ENCODE measurements around the gene CAND2.

DNA sequence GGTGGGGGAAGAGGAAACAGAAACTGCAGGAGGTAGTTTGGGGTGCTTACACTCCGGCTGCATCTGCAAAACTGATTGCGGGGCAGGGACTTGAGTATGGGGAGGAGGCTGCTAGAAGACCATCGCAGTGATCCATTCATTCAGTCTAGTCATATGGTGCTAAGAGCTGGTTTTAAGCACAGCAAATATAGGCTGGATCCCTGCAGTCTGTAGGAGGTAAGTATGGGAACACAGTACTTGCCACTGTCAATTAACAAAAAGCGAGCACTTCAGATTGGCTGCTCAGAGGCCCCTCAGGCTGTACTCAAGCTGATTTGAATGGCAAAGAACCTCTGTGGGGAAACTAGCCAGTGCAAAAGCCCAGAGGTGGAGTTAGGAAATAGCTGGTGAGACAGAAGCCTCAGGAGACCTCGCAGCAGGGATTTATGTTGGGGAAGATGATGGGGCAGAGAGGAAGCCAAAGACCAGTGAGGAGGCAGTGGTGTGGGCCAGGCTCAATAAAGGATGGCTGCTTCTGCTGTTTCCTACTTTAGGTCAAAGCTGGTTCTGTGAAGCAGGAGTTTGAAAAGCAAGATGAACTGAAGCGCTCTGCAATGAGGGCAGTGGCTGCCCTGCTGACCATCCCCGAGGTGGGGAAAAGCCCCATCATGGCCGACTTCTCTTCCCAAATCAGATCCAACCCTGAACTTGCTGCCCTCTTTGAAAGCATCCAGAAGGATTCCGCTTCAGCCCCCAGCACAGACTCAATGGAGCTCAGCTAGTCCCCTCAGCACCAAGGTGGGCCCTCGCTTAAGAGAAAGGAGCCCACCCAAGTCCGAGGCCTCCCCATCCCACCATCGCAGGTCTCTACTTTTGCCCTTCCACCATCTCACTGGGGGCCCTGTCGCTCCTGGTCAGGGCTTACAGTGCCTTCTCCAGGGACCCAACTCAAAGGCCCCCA is 37.0 kb downstream of the CAND2 start:
- TF ChIP-seq SIN3A (IDR thresholded peaks at IDR 0.05; ENCODE audit: borderline replicate concordance, low read depth, low read length) (no peak), POLR2AphosphoS5 (IDR thresholded peaks at IDR 0.05; ENCODE audit: low read depth, low read length) (no peak), FOSL2 (IDR thresholded peaks at IDR 0.05; ENCODE audit: borderline replicate concordance, low read depth) (no peak)
- TF ChIP-seq, protein P1, sequence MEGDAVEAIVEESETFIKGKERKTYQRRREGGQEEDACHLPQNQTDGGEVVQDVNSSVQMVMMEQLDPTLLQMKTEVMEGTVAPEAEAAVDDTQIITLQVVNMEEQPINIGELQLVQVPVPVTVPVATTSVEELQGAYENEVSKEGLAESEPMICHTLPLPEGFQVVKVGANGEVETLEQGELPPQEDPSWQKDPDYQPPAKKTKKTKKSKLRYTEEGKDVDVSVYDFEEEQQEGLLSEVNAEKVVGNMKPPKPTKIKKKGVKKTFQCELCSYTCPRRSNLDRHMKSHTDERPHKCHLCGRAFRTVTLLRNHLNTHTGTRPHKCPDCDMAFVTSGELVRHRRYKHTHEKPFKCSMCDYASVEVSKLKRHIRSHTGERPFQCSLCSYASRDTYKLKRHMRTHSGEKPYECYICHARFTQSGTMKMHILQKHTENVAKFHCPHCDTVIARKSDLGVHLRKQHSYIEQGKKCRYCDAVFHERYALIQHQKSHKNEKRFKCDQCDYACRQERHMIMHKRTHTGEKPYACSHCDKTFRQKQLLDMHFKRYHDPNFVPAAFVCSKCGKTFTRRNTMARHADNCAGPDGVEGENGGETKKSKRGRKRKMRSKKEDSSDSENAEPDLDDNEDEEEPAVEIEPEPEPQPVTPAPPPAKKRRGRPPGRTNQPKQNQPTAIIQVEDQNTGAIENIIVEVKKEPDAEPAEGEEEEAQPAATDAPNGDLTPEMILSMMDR (IDR thresholded peaks at IDR 0.05), result no peak
